Measurements from ENCODE around the gene RNF123.
A peak's percentile ranks its signal among the peaks of the same experiment; 100 is the strongest.
"Not testable (repeated sequence)": the region's sequence is repeated elsewhere in the genome, so short reads cannot be mapped to it uniquely, and the experiment has no call there.

RNF123 gene

GRCh38 chr3:49683162-49683561, 6.2 kb upstream of the RNF123 start:
- no peak for DNase-seq

- not testable (repeated sequence) for DNase-seq
These were observed 4.9 kb upstream of the RNF123 start for GRCh38 chr3:49684453-49684852.

- not testable (repeated sequence) for DNase-seq
These were observed 4.3 kb upstream of the RNF123 start for GRCh38 chr3:49685103-49685502.

GRCh38 chr3:49685846-49686245, 3.5 kb upstream of the RNF123 start:
- DNase-seq, result not testable (repeated sequence)

GRCh38 chr3:49686346-49686745, 3.0 kb upstream of the RNF123 start:
- DNase-seq, result not testable (repeated sequence)

- DNase-seq, result not testable (repeated sequence)
These were observed 2.5 kb upstream of the RNF123 start for GRCh38 chr3:49686769-49687423.

DNA sequence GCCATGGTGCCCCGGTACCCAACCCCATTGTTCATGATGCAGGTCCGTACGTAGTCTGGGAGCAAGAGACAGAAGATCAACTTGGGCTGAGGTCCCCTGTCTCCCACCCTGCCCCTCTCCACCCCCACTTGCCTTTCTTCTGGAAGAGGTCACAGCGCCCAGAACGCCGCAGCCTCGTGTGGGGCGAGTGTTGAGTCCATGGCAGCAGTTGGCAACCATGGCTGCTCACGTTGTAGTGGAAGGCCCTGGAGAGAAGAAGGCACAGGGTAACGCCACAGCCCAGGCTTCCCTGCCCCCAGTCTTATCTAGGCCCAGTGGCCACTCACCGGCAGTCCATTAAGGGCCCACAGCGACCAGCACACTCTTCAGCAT, 1.9 kb upstream of the RNF123 start:
- not testable (repeated sequence) for DNase-seq

DNA sequence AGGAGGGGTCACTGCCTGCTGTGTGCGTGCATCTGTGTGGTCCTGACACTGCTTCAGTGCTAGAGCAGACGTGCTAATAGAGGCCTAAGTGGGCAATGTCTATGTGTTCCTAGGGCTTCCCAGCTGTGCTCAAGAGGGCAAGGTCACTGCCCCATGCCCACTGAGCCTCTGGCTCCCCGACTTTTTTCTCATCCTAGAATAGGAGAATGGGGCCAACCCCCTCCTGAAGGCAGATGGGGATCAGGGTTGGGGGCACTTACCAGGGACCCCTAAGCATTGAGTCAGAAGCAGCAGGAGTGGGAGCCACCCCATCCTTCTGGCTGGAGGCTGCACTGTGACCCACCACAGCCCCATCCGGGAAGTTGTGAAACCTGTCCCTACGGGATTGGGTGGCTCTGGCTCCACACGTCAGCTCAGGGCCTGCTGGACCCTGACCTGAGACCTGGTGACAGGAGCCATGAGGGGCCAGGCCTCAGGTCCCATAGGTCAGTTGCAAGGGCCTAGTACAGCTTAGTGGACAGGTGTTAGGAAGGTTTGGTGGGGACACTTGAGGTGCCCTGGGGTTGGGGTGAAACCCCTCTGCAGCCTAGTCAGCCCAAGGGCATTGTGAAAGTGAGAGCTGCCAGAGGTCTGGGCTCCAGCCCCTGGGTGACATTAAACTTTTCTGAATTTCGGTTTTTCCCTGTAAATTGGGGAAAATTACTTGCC, 865 bp upstream of the RNF123 start:
- DNase-seq, result not testable (repeated sequence)

GRCh38 chr3:49689908-49690624, 709 bp downstream of the RNF123 start:
- not testable (repeated sequence) for DNase-seq

DNA sequence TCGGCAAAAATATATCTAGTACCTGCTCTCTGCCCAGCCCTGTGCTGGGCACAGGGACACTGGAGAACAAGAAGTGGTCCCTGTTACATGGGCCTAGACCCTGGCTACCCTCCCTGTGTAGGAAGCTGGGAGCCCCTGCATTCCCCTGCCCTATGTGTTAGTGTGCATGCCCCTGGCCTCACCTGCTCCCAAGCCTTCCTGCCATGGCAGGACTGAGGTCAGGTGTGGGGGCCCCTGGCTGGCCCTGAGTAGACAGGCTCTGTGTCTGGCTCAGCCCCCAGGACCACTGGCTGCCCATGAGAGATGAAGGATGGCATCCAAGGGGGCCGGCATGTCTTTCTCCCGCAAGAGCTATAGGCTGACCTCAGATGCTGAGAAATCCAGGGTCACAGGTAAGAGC, 1.5 kb downstream of the RNF123 start:
- DNase-seq, result not testable (repeated sequence)

DNA sequence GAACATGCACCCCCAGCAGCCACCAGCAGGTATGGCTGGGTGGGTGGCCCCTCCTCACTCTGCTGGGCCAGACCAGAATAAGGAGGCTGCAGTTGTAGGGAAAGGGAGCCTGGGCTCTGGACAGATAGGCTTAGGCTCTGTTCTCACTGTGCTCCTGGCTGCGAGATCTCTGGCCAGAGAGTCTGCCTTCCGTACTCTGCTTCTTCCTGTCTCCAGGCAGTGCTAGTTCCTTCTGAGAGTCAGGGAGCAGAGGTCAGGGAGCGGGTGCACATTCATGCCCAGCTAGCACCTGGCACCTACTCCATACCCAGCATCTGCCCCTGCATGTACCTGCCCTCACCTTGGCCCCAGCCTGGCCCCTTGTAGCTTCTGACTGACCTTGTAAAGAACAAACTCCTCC, 2.1 kb downstream of the RNF123 start:
- not testable (repeated sequence) for DNase-seq

GRCh38 chr3:49694409-49695070, 5.2 kb downstream of the RNF123 start:
- not testable (repeated sequence) for DNase-seq

DNA sequence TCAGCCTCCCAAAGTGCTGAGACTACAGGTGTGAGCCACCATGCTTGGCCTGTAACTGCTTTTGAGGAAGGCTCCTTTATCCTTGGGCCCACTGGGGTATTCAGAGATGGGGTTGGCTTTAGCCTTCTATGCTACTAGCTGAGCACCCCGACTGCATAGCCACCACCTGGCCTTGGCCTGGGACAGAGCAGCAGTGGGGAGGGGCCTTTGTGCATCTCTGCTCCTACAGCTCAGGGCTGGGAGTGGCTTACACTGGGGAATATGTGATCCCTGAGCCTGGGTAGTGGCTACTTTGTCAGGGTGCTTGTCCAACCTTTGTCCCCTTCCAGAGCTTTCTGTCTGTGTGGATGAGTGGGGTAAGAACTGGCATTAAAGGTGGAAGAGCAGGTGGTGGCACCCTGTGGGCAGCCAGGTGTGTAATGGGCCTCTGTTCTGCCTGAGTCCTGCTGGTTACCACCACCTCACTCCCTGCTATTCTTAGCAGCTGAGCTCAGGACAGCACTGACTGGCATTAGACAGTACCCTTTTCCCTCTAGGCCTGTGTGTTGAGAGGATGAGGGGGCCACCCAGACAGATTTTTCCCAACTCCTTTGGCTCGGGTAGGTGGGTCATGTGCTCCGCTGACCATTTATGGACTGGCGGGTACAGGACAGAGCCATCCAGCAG, 6.1 kb downstream of the RNF123 start:
- not testable (repeated sequence) for DNase-seq

DNA sequence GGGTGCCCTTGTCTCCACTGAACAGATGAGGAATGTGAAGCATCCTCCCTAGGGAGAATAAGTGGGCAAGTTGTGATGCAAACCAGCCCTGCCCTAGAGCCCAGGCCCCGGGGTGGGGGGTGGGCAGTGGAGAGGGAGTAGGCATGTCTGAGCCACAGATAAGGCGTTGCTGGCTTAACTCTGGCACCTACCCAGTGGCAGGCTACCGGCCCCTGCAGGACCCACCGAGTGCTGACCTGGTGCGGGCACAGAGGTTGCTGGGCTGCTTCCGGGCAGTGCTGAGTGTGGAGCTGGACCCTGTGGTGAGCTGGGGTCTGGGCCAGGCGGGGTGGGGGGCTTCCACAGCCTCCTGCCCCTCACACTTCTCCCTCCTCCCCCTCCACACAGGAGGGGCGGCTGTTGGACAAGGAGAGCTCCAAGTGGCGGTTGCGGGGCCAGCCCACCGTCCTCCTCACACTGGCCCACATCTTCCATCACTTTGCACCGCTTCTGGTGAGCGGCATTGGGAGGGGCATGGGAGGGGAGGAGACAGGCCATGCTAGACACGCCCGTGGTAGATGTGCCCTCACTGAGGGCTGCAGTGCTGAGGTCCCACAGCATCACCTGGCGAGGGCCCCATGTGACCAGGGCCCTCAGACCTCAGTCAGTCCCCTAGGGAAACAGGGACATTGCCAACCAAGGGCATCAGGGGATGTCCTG, 10.1 kb downstream of the RNF123 start:
- DNase-seq, result no peak

DNA sequence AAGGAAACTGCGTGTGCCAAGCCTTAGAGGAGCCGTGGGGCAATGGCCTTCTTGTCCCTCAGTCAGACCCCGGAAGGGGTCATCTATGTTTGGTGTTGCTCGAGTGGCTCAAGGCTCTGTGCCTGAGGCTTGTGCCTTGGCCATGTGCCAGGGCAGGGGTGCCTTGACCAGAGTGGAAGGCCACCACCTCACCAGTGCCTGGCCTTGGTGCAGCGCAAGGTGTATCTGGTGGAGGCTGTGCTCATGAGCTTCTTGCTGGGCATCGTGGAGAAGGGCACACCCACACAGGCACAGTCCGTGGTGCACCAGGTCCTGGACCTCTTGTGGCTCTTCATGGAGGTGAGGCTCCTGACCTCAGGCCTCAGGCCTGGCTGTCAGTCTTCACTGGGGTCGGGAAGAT, 10.7 kb downstream of the RNF123 start:
- DNase-seq, result no peak

DNA sequence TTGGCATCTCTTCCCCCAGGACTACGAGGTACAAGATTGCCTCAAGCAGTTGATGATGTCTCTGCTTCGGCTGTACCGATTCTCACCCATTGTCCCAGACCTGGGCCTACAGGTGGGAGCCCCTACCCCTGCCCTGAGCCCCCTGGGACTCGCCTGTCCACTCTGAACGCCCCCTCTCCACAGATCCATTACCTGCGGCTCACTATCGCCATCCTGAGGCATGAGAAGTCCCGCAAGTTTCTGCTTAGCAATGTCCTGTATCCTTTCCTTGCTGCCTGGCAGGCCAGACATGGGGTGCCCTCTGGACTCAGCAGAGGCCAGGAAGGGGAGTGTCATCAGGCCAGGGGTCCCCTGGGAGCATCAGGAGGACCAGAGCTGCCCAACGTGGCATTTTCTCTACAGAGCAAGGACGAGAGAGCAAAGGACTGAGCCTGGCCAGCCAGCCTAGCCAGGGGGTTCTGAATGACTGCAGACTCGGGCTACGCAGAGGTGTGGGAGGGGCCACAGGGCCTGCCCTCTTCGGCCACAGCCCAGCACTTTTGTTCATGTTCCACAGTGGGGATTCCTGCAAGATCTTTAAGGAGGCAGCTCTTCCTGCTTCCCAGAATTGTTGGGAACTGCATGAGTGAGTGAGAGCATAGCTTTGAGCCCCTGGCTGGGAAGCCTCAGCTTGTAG, 11.2 kb downstream of the RNF123 start:
- no peak for DNase-seq

- DNase-seq, result no peak
These were observed 12.2 kb downstream of the RNF123 start for GRCh38 chr3:49701388-49702077.

GRCh38 chr3:49702672-49703071, 13.3 kb downstream of the RNF123 start:
- DNase-seq, result no peak

DNA sequence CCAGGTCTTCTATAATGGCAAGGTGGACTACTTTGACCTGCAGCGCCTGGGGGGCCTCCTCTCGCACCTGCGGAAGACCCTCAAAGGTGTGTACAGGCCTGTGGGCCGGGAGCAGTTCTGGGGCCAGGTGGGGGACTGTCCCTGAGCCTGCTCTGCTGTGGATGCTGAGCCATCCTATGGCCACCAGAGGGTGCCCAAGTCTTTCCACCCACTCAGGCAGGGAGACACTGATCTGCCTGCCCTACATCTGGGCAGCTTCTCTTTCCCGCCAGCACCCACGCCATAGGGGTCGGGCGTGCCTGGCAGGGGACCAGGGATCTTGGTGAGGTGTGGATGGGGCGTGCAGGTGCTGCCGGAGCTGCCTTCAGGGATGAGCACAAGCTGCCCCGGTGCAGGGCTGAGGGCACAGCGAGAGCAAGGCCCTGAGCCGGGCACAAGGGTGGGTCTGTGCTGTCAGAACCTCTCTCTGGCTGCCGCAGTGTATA, 14.1 kb downstream of the RNF123 start:
- DNase-seq, result peak; percentile 19

DNA sequence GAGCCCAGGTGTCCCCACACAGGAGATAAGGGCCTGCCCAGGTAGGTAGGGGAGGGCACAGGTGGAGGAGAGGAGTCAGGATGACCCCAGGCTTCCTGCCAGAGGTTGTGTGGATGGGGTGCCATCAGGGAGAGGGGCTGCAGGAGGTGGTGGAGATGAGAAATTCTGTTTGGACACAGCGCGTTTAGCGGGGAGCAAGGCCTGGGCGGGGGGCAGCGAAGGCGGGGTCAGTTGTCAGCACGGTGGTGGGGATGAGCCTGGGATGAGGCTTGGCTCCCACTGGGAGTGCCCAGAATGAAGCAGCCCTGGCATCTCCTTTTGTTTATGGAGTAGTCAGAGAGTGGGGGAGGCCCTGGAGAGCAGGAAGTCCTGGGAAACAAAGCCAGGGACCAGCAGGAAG, 14.6 kb downstream of the RNF123 start:
- DNase-seq, result no peak

GRCh38 chr3:49704629-49705028, 15.3 kb downstream of the RNF123 start:
- DNase-seq, result no peak

Measured in NCI-H748 treated with DMSO at 0.1 percent for 48 hours (cell line).